Small intestine (tissue), 7 donors: ENCODE measurements around the gene HIRIP3. TPM values are rescaled to one million over a fixed set of nuclear protein-coding genes. Genes with fewer than 3 reads are reported as not detected.
A peak's percentile ranks its signal among the peaks of the same experiment; 100 is the strongest.

Experiments used
- DNase-seq, 2 donors: peaks; one replicate each; pipeline versions ENCODE4 v3.0.0 to v3.0.0-alpha.2; 2013
- FAIRE-seq: peaks from 2 replicates; lab custom pipeline; 2012; peaks lifted over from hg19 to GRCh38; lab: Jason Lieb, UNC
- H3K27ac ChIP-seq, 3 donors: one replicate each; pipeline ENCODE4 v1.5.1; 2013; ENCODE audit warnings: low read length in 2 of 3, mild to moderate bottlenecking in 2 of 3, control low read depth in 1 of 3, inconsistent platforms in 1 of 3, low read depth in 1 of 3, moderate library complexity in 1 of 3
- H3K27me3 ChIP-seq, 3 donors: one replicate each; pipeline ENCODE4 v1.6.1; 2013; ENCODE audit warnings: low read length in 3 of 3, inconsistent platforms in 1 of 3; ENCODE audit not compliant: control insufficient read depth in 3 of 3, insufficient read depth in 3 of 3
- H3K36me3 ChIP-seq, 3 donors: one replicate each; pipeline ENCODE4 v1.6.1; 2013; ENCODE audit warnings: low read length in 3 of 3, inconsistent platforms in 1 of 3, low read depth in 1 of 3, mild to moderate bottlenecking in 1 of 3, moderate library complexity in 1 of 3; ENCODE audit not compliant: control insufficient read depth in 3 of 3, insufficient read depth in 2 of 3
- H3K4me1 ChIP-seq, 3 donors: one replicate each; pipeline ENCODE4 v1.6.1; 2013; ENCODE audit warnings: low read length in 2 of 3, inconsistent platforms in 1 of 3, low read depth in 1 of 3, mild to moderate bottlenecking in 1 of 3, moderate library complexity in 1 of 3; ENCODE audit not compliant: control insufficient read depth in 3 of 3, insufficient read depth in 2 of 3
- H3K4me3 ChIP-seq, 3 donors: one replicate each; pipeline ENCODE4 v1.5.1; 2013; ENCODE audit warnings: low read length in 3 of 3, control low read depth in 1 of 3, inconsistent platforms in 1 of 3, low read depth in 1 of 3, mild to moderate bottlenecking in 1 of 3, moderate library complexity in 1 of 3
- H3K9me3 ChIP-seq, 2 donors: one replicate each; pipeline ENCODE4 v1.6.1; 2013; ENCODE audit warnings: low read depth in 1 of 2, low read length in 1 of 2; ENCODE audit not compliant: control insufficient read depth in 2 of 2, insufficient read depth in 1 of 2
- WGBS, 3 donors: extraction: QIAGEN DNeasy Blood & Tissue Kit; methylation state at CpG; one replicate each; pipeline ENCODE4 v1.1.7; 2013; 5-methylcytosine and 5-hydroxymethylcytosine counted together
- polyA plus RNA-seq, 4 donors: library from polyadenylated mRNA; stranded (reverse) in 3 of 4; unstranded in 1 of 4; fragments of 200-250 nt in 3 of 4; fragments of 120-200 nt in 1 of 4; gene quantifications; one replicate each; pipeline versions ENCODE4 v1.2.1 to v1.2.3, GENCODE V29; 2013
- donor health status: healthy with polysubstance abuse.
- donor health status: control.
- donor health status: control.
- donor health status: Bipolar disorder and iron deficiency.
- donor health status: healthy.

The HIRIP3 gene
- polyA plus RNA-seq, 4 donors, result 10.1 to 15.2 (median 14.8) TPM

DNA sequence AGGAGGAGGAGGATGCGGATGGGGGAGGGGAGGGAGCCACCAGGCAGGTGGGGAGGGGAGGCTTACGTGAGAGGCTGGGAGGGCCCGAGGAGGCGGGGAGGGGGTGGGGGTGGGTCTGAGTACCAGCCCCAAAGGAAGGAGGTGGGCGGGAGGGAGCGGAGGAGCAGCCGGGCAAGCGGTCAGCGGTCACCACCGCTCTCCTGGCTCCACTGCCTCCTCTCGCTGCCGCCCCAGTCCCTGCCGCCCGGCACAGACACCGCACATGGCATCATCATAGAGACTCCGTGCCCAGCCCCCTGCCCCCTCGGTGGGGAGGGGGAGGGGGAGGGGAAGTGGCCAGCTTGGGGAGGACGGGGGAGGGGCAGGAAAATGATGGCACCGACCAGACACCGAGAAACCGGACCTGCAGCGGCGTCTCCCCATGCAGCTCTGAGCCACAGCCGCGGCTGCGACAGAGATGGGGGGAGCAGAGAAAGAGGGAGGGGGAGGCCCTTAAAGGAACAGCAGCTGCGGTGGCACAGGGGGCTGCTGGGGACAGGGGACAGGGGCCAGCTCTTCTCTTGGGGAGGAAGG, 35.5 kb upstream of the HIRIP3 start, which contains the start of gene TLCD3B:
TSS of gene TLCD3B (minus strand) at position 431 of the 573 bp plus-strand sequence. CDS start 744 bp downstream, outside the sequence.
- no peak for DNase-seq
- peaks cover 7 to 70% (median 17%) of the 10 kb centered on the region in 3 donors for H3K27me3 ChIP-seq
- FAIRE-seq, result no peak
- H3K4me1 ChIP-seq, result no peaks in the 10 kb centered on the region
- no peaks in the 10 kb centered on the region for H3K36me3 ChIP-seq
- H3K4me3 ChIP-seq, result no peak within 1 kb of the TSS
- no peak within 1 kb of the TSS for H3K27ac ChIP-seq
- H3K9me3 ChIP-seq, result no peaks in the 10 kb centered on the region
- 0 to 3% (median 2%) methylated on average over 14 to 27 of the region's 27 CpGs for WGBS, 3 donors

DNA sequence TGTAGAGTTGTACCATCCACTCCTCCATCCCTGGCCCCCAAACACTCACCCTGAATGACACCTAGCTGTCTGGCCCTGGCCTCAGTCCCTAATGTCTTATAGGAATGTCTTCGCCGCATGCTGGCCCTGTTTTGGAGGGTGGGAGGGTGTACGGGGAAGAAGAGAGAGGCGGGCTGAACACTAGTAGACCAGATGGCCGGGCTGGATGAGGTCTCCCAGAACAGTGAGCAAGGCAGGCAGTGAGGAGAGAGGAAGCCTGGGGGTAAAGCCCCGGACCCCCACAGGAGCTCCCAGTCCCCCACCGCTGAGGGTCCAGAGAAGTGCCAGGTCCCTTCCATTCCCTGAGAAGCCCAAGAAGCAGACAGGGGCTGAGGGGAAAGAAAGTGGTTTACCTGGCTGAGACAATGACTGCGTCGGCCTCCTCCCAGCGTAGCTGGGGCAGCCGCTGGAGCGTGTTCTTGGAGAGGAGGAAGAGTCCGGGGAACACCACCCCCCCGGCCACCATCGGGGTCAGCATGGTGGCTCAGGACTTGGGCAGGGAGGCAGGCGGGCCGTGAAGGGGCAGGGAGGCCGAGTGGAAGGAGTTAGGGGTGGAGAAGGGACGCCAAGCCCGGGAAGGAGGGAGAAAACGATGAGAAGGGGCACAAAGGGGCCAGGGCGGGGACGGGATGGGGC, 34.7 kb upstream of the HIRIP3 start:
- 18 to 20% (median 19%) methylated on average over 23 of the region's 23 CpGs for WGBS, 3 donors
- no peak for FAIRE-seq

DNA sequence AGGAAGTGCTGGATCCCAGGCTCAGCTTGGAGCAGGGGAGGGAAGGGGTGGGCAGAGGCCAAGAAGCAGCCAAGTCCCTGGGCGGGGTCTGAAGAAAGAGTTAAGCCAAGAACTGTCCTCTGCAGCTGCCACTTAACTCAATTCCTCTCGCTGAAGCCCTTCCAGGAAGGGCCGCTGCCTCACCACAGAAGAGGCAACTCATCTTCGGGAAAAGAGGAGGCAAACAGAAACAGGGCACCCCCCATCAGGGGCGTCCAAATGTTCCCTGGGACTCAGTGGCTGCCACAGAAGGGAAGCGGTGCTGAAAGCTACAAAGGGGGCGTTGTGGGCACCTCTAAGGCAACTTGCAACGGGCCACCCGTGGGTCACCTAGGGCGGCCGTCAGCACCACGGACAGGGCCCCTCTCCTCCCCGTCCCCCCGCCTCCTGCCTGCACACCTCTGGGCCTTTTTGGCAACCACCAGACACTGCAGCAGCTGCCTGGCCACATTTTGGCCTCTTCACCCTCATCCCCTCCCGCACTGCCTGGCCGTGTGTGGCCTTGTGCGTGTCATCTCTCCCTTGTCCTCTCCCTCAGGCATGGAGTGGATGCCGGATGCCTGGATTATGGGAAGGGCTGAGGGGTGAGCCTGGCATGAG, 33.1 kb upstream of the HIRIP3 start:
- no peak overlapping the region for H3K27ac ChIP-seq
- peaks cover 10 to 78% (median 14%) of the 10 kb centered on the region in 3 donors for H3K27me3 ChIP-seq
- H3K9me3 ChIP-seq, result no peaks in the 10 kb centered on the region
- no peaks in the 10 kb centered on the region for H3K36me3 ChIP-seq
- no peaks in the 10 kb centered on the region for H3K4me1 ChIP-seq
- no peak overlapping the region for H3K4me3 ChIP-seq
- 12 to 18% (median 13%) methylated on average over 16 to 18 of the region's 18 CpGs for WGBS, 3 donors
- DNase-seq (peak in 1 of 2 donors; percentile 30), FAIRE-seq (no peak)

More for the DNA sequence above, 34.7 kb upstream of the HIRIP3 start:
- Histone ChIP-seq H3K4me1 (no peaks in the 10 kb centered on the region), H3K4me3 (no peak overlapping the region), H3K36me3 (no peaks in the 10 kb centered on the region), H3K27me3 (peaks cover 10 to 73% (median 15%) of the 10 kb centered on the region in 3 donors), H3K27ac (no peak overlapping the region), H3K9me3 (no peaks in the 10 kb centered on the region)
- no peak for DNase-seq

DNA sequence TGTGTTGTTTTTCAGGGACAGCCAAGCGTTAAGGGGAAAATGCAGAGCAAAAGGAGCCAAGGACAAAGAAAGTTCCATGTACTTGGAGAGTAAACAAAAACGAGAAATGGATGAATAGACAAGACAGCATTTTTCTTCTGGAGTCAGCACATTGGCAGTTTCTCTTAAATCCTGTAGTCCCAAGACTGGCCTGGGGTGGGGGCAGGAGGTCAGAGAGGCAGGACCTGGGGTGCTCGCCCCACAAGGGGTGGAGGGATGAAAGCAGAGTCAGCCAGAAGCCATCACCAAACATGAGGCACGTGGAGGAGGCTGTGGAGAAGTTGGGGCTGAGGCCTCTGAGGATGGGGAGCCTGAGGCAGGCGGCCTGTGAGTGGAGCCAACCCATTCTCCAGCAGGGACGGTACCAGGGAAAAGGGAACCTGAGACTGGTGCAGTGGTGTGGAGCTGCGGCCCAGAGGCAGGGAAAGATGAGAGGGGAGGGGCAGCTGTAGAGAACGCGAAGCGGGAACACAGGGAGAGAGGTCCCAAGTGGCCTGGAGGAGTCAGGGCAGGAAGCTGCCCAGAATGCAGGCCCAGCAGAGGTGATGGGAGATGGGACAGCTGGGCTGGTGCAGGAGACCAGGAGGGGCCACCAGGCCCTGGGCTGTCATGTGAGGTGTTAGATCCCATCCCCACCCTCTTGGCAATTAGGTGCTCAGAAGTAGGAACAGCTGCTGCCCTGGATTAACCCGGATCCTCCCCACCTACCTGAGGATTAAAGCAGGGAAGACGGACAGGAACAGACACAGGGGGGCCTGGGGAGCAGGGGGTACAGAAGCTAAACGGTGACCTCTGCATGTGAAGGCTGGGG, 32.4 kb upstream of the HIRIP3 start:
- Histone ChIP-seq H3K9me3 (no peaks in the 10 kb centered on the region), H3K36me3 (no peaks in the 10 kb centered on the region), H3K4me3 (no peak overlapping the region), H3K4me1 (no peaks in the 10 kb centered on the region), H3K27ac (no peak overlapping the region), H3K27me3 (peaks cover 10 to 74% (median 14%) of the 10 kb centered on the region in 3 donors)
- FAIRE-seq (no peak), DNase-seq (no peak)
- 40 to 49% (median 43%) methylated on average over 12 to 13 of the region's 13 CpGs for WGBS, 3 donors

DNA sequence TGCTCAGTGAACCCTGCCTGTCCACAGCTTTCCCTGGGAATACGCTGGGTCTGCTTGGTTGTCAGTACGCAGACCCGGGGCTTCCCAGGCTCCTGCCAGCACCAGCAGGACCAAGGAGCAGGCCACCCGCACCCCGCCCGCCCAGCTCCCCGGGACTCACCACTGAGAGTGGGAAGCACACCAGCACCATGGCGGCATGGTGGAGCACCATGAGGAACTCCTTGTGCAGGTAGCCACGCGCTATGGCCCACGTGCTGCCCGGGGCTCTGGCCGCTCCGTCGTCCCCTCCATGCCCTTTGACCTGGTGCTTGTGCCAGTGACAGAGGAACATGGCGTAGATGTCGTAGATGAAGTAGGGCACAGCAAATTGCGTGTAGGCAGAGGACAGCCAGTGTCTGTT, 31.0 kb upstream of the HIRIP3 start:
- Histone ChIP-seq H3K4me1 (peaks cover 0 to under 1% (median 0%) of the 10 kb centered on the region in 3 donors), H3K27me3 (peaks cover 7 to 60% (median 7%) of the 10 kb centered on the region in 3 donors), H3K36me3 (no peaks in the 10 kb centered on the region), H3K4me3 (no peak overlapping the region), H3K27ac (no peak overlapping the region), H3K9me3 (no peaks in the 10 kb centered on the region)
- WGBS, 3 donors, result 78 to 89% (median 81%) methylated on average over 18 of the region's 18 CpGs
- no peak for DNase-seq
- FAIRE-seq, result no peak

DNA sequence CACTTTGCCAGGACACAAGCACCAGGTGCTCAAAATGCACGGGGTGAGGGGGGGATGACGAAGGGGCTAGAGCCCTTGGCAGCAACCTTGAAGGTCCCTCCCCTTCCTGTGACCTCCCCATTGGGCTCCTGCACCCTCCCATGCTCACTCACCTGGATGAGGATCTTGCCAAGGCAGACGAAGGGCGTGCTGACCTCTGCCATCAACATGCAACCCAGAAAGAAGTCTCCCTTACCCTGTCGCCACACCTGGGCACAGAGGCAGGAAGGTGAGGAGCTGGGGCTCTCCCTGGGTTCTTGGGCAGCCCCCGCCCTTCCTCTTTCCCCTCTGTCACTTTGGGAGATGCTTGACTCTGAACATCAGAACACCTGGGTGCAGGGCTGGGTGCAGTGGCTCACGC, 30.2 kb upstream of the HIRIP3 start:
- Histone ChIP-seq H3K27me3 (peaks cover 5 to 58% (median 7%) of the 10 kb centered on the region in 3 donors), H3K9me3 (no peaks in the 10 kb centered on the region), H3K27ac (no peak overlapping the region), H3K36me3 (no peaks in the 10 kb centered on the region), H3K4me3 (no peak overlapping the region), H3K4me1 (peaks cover 0 to 6% (median 0%) of the 10 kb centered on the region in 3 donors)
- 31 to 67% (median 35%) methylated on average over 5 to 7 of the region's 7 CpGs for WGBS, 3 donors
- FAIRE-seq (no peak), DNase-seq (no peak)

DNA sequence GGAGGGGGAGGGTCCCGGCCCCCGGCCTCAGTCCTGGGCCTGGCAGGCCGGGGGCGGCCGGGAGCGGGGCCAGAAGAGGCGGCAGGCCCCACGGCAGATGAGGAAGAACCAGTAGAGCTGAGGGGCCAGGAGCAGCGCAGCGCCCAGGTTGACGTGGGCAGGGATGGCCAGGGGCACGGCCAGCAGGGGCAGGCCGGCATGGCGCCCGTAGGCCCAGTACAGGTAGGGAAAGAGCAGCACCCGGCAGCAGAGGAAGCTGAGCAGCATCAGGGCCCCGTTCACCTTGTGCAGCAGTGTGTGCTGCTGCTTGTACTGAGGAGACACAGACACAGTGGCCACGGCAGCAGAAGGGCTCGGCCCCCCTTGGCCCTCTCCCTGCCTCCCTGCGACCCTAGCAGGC, 29.7 kb upstream of the HIRIP3 start:
- Histone ChIP-seq H3K27ac (no peak overlapping the region), H3K4me1 (peaks cover 0 to 6% (median 0%) of the 10 kb centered on the region in 3 donors), H3K36me3 (no peaks in the 10 kb centered on the region), H3K9me3 (no peaks in the 10 kb centered on the region), H3K4me3 (no peak overlapping the region), H3K27me3 (peaks cover 5 to 54% (median 7%) of the 10 kb centered on the region in 3 donors)
- DNase-seq (no peak), FAIRE-seq (no peak)
- 56 to 72% (median 60%) methylated on average over 13 to 20 of the region's 20 CpGs for WGBS, 3 donors

DNA sequence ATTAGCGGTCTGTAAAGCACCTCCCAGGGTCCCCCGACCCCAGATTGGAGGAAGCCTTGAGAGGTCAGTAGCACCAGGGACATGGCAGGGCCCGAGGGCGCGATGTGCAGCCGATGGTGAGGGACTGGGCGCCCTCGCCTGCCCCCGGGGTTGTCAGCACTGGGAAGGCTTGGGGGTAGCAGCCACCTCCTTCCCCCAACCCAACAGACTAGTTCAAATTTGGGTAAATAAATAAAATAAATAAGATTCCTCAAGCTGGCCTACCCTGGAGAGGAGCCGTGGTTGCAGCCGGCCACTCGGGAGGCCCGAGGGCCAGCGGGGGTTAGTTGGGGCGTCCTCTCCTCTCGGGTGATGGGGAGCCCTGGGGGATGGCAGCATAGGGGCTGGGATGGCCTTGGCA, 29.0 kb upstream of the HIRIP3 start:
- peaks cover 0 to 6% (median 0%) of the 10 kb centered on the region in 3 donors for H3K4me1 ChIP-seq
- H3K27me3 ChIP-seq, result peaks cover 3 to 47% (median 4%) of the 10 kb centered on the region in 3 donors
- FAIRE-seq (no peak), DNase-seq (no peak)
- no peaks in the 10 kb centered on the region for H3K36me3 ChIP-seq
- H3K27ac ChIP-seq, result no peak overlapping the region
- H3K4me3 ChIP-seq, result no peak overlapping the region
- 66 to 81% (median 72%) methylated on average over 13 to 16 of the region's 16 CpGs for WGBS, 3 donors
- H3K9me3 ChIP-seq, result no peaks in the 10 kb centered on the region
